B cell (primary cell): Measurements from ENCODE around the gene PTPN23. TPM values are rescaled to one million over a fixed set of nuclear protein-coding genes. Genes with fewer than 3 reads are reported as not detected.

Experiments
- ATAC-seq: fragments of 200-7000 bp; cut with Tn5 transposase; one replicate; pipeline ENCODE4 v1.10.0; 2021; ENCODE audit warnings: low read depth, mild to moderate bottlenecking, moderate number of reproducible peaks, moderate library complexity
- CTCF ChIA-PET: fragments of 350-600 bp; sonication (Branson Sonifier 250); formaldehyde crosslinking; loops from one replicate; lab custom pipeline; 2021; ENCODE audit warnings: antibody characterized with exemption, inconsistent platforms; lab: Charles Lee
- POLR2A ChIA-PET: fragments of 350-600 bp; sonication (Branson Sonifier 250); formaldehyde crosslinking; loops from one replicate; lab custom pipeline; 2021; ENCODE audit warnings: antibody characterized with exemption; lab: Charles Lee
- DNase-seq: peaks from one replicate; pipeline ENCODE4 v3.0.0; 2013
- H2AFZ ChIP-seq: 2 replicates; pipeline ENCODE4 v1.6.1; 2012; ENCODE audit warnings: mild to moderate bottlenecking, low read depth, low read length; ENCODE audit not compliant: insufficient read depth, poor library complexity, severe bottlenecking
- H3K27ac ChIP-seq, 2 donors: 1 replicate in 1 of 2; 2 replicates in 1 of 2; pipeline ENCODE4 v1.5.1; 2012 to 2013; ENCODE audit warnings: low read length in 2 of 2, mild to moderate bottlenecking in 2 of 2, moderate library complexity in 1 of 2
- H3K27me3 ChIP-seq, 4 experiments: fragments of 200-600 bp in 1 of 4; sonication (generic) in 1 of 4; replicated peaks in 1 of 4; 1 replicate in 2 of 4; 2 replicates in 2 of 4; pipeline versions ENCODE4 v1.6.1 to v1.7.0; 2013 to 2016; ENCODE audit warnings: low read length in 3 of 4, mild to moderate bottlenecking in 2 of 4, mixed read lengths in 1 of 4, moderate library complexity in 1 of 4; ENCODE audit not compliant: insufficient read depth in 4 of 4, control insufficient read depth in 3 of 4; ENCODE audit errors: control extremely low read depth in 1 of 4
- H3K36me3 ChIP-seq, 2 experiments: replicated peaks in 1 of 2; 1 replicate in 1 of 2; 2 replicates in 1 of 2; pipeline versions ENCODE4 v1.6.1 to v1.7.1; 2013; ENCODE audit warnings: low read length in 1 of 2; ENCODE audit not compliant: insufficient read depth in 2 of 2, control insufficient read depth in 1 of 2; ENCODE audit errors: control extremely low read depth in 1 of 2, extremely low read depth in 1 of 2
- H3K4me1 ChIP-seq, 2 donors: fragments of 200-600 bp in 1 of 2; sonication (generic) in 1 of 2; 1 replicate in 1 of 2; 2 replicates in 1 of 2; pipeline versions ENCODE4 v1.5.1 to v1.6.1; 2013 to 2017; ENCODE audit warnings: low read length in 2 of 2; ENCODE audit not compliant: control insufficient read depth in 2 of 2, insufficient read depth in 2 of 2
- H3K4me2 ChIP-seq: replicated peaks from 2 replicates; pipeline ENCODE3; 2012; ENCODE audit warnings: mild to moderate bottlenecking, low read depth, low read length; ENCODE audit not compliant: poor library complexity, severe bottlenecking
- H3K4me3 ChIP-seq, 5 experiments: fragments of 200-600 bp in 1 of 5; sonication (generic) in 1 of 5; 1 replicate in 3 of 5; 2 replicates in 2 of 5; pipeline versions ENCODE4 v1.5.1 to v1.7.0; 2011 to 2016; ENCODE audit warnings: low read length in 4 of 5, mild to moderate bottlenecking in 4 of 5, low read depth in 2 of 5, control low read depth in 1 of 5, moderate library complexity in 1 of 5; ENCODE audit not compliant: insufficient read depth in 1 of 5; ENCODE audit errors: control extremely low read depth in 1 of 5, extremely low read depth in 1 of 5
- H3K79me2 ChIP-seq: fragments of 200-600 bp; sonication (generic); one replicate; pipeline ENCODE4 v1.6.0; 2016; ENCODE audit warnings: low read length; ENCODE audit not compliant: control insufficient read depth, insufficient read depth
- H3K9ac ChIP-seq: fragments of 200-600 bp; sonication (generic); 2 replicates; pipeline ENCODE4 v1.6.1; 2017; ENCODE audit warnings: mild to moderate bottlenecking, low read length, moderate library complexity
- H3K9me3 ChIP-seq, 3 donors: one replicate each; pipeline versions ENCODE4 v1.6.1 to v1.7.1; 2013; ENCODE audit warnings: low read length in 2 of 3; ENCODE audit not compliant: control insufficient read depth in 2 of 3, insufficient read depth in 1 of 3; ENCODE audit errors: control extremely low read depth in 1 of 3
- H4K20me1 ChIP-seq: 2 replicates; pipeline ENCODE4 v1.6.0; 2012; ENCODE audit warnings: mild to moderate bottlenecking, low read length; ENCODE audit not compliant: insufficient read depth, control insufficient read depth, poor library complexity, severe bottlenecking
- H3K27ac Mint-ChIP-seq: one replicate; pipeline ENCODE4 v1.8.0; 2021; ENCODE audit warnings: mixed read lengths
- H3K27me3 Mint-ChIP-seq: one replicate; pipeline ENCODE4 v1.8.0; 2021; ENCODE audit warnings: mixed read lengths
- H3K4me1 Mint-ChIP-seq: one replicate; pipeline ENCODE4 v1.8.0; 2021; ENCODE audit warnings: mixed read lengths
- H3K4me3 Mint-ChIP-seq: one replicate; pipeline ENCODE4 v1.8.0; 2021; ENCODE audit warnings: mixed read lengths
- H3K9me3 Mint-ChIP-seq: one replicate; pipeline ENCODE4 v1.8.0; 2022; ENCODE audit warnings: mixed read lengths; ENCODE audit not compliant: insufficient read depth
- EZH2 ChIP-seq: IDR thresholded peaks from 2 replicates; pipeline ENCODE4 v1.6.1; 2012; ENCODE audit warnings: borderline replicate concordance, low read depth, mild to moderate bottlenecking, moderate library complexity, low read length; ENCODE audit not compliant: insufficient read depth, poor library complexity, severe bottlenecking
- WGBS: methylation state at CpG from one replicate; pipeline ENCODE4 v1.1.5; 2013; ENCODE audit warnings: missing lambda C conversion rate; ENCODE audit not compliant: insufficient coverage; 5-methylcytosine and 5-hydroxymethylcytosine counted together
- intact Hi-C: fragments of 100-400 bp; cut with micrococcal nuclease; formaldehyde crosslinking; loops from one replicate; pipeline ENCODE4 v1.10.0; 2022
- polyA plus RNA-seq: library from polyadenylated mRNA; depleted of rRNA; stranded (reverse); fragments of >200 nt; gene quantifications from 2 replicates; pipeline ENCODE4 v1.2.3, GENCODE V29; 2012
- total RNA-seq, 2 donors: library from RNA; stranded (reverse); fragments of 120-200 nt in 1 of 2; gene quantifications; 1 replicate in 1 of 2; 2 replicates in 1 of 2; pipeline versions ENCODE4 v1.2.3 to v1.2.4, GENCODE V29; 2013 to 2022
- TF ChIP-seq, protein P1 (sequence below): fragments of 200-600 bp; IDR thresholded peaks from one replicate; pipeline ENCODE4 v1.8.0; 2022; ENCODE audit warnings: antibody characterized with exemption, mild to moderate bottlenecking

The PTPN23 gene
- total and polyA plus RNA-seq, 2 donors (not counting 1 experiment from before 2014, with no cell fraction given), result 21.3 to 68.8 TPM

DNA sequence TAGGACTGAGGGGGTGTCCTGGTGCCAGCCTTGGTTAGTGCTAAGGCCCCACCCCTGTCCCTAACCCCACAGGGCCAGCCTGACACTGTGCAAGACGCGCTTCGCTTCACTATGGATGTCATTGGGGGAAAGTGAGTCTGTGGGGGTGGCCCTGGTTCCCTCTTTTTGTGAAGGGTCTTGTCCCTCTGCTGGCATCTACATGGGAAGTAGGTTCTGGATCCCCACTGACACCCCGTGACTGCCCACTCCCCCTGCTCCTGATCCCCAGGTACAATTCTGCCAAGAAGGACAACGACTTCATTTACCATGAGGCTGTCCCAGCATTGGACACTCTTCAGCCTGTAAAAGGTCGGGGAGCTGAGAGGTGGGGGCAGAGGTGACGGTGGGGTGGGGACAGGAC is 26.4 kb downstream of the PTPN23 start:
- H3K27me3 ChIP-seq, result no peaks in the 10 kb centered on the region
- Mint-ChIP-seq H3K27ac (no peak overlapping the region), H3K4me1 (peaks cover 2% of the 10 kb centered on the region), H3K9me3 (no peaks in the 10 kb centered on the region), H3K4me3 (no peak overlapping the region), H3K27me3 (no peaks in the 10 kb centered on the region)
- ChIA-PET CTCF (no interaction called here), POLR2A (no interaction called here)
- H3K9ac ChIP-seq, result no peak overlapping the region
- TF ChIP-seq, protein P1, sequence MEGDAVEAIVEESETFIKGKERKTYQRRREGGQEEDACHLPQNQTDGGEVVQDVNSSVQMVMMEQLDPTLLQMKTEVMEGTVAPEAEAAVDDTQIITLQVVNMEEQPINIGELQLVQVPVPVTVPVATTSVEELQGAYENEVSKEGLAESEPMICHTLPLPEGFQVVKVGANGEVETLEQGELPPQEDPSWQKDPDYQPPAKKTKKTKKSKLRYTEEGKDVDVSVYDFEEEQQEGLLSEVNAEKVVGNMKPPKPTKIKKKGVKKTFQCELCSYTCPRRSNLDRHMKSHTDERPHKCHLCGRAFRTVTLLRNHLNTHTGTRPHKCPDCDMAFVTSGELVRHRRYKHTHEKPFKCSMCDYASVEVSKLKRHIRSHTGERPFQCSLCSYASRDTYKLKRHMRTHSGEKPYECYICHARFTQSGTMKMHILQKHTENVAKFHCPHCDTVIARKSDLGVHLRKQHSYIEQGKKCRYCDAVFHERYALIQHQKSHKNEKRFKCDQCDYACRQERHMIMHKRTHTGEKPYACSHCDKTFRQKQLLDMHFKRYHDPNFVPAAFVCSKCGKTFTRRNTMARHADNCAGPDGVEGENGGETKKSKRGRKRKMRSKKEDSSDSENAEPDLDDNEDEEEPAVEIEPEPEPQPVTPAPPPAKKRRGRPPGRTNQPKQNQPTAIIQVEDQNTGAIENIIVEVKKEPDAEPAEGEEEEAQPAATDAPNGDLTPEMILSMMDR, result no peak
- TF ChIP-seq EZH2, result no peak
- H3K9me3 ChIP-seq, result no peaks in the 10 kb centered on the region
- H2AFZ ChIP-seq, result no peak overlapping the region
- DNase-seq (no peak), ATAC-seq (no peak)
- H3K4me3 ChIP-seq, result no peak overlapping the region
- peaks cover 20% of the 10 kb centered on the region for H3K79me2 ChIP-seq
- H3K4me2 ChIP-seq, result no peak overlapping the region
- WGBS, result no CpG with 5 or more reads among the region's 7 CpGs
- intact Hi-C loops, result no loop called here
- peaks cover 29% of the 10 kb centered on the region for H4K20me1 ChIP-seq
- H3K27ac ChIP-seq, result no peak overlapping the region
- H3K4me1 ChIP-seq, result no peaks in the 10 kb centered on the region
- H3K36me3 ChIP-seq, result peaks cover 0 to 62% of the 10 kb centered on the region in 2 experiments

DNA sequence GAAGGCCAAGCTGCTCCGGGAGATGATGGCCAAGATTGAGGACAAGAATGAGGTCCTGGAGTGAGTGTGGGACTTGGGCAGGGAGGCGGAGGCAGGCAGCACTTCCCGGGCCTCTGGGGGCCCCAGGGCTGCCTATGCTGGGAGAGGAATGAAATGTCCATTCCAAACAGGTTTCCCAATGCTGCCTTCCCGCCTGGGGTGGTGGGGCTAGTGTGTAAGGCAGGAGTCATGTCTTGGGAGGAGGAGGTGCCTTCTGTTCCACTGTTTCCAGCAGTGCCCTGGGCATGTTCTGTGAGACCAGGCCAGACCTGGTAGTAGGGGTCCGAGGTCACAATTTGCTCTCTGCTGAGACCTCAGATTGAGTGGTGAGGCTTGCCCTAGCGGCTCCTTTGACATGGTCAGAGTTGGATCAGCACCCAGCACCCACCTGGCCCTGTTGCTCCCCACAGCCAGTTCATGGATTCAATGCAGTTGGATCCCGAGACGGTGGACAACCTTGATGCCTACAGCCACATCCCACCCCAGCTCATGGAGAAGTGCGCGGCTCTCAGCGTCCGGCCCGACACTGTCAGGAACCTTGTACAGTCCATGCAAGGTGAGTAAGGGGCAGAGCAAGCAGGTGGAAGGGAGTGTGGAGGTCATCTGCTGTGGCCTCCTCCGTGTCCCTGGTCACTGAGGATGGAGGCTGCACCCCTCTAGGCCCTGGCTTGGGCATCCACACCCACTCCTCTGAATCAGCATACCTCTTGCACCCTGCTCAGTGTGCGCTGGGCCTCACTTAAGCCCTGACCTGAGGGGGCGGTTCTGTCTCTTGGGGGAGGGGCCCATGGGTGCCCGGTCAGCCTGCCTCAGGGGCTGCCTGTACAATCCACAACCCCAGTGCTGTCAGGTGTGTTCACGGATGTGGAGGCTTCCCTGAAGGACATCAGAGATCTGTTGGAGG is 27.3 kb downstream of the PTPN23 start:
- intact Hi-C loops, result no loop called here
- POLR2A ChIA-PET, result no interaction called here
- no peaks in the 10 kb centered on the region for H3K9me3 Mint-ChIP-seq

More for the DNA sequence above, 27.3 kb downstream of the PTPN23 start:
- Histone ChIP-seq H3K4me2 (no peak overlapping the region), H3K9ac (no peak overlapping the region), H3K27ac (no peak overlapping the region), H4K20me1 (peaks cover 29% of the 10 kb centered on the region), H3K79me2 (peaks cover 14% of the 10 kb centered on the region), H3K36me3 (peaks cover 0 to 72% of the 10 kb centered on the region in 2 experiments), H2AFZ (no peak overlapping the region), H3K27me3 (no peaks in the 10 kb centered on the region), H3K4me3 (no peak overlapping the region), H3K9me3 (no peaks in the 10 kb centered on the region), H3K4me1 (no peaks in the 10 kb centered on the region)
- 94% methylated on average over 9 of the region's 18 CpGs for WGBS
- peak overlapping the region; percentile 41 for H3K27ac Mint-ChIP-seq
- ATAC-seq (no peak), DNase-seq (no peak)
- H3K4me1 Mint-ChIP-seq, result peaks cover 2% of the 10 kb centered on the region
- no peak overlapping the region for H3K4me3 Mint-ChIP-seq
- CTCF ChIA-PET, result interaction anchor here (1.5 kb wide), 1 partner anchor 13 kb away, joined by 9 read pairs; no protein-coding TSS in a partner anchor
- no peak for TF ChIP-seq EZH2
- TF ChIP-seq, protein P1, result no peak
- no peaks in the 10 kb centered on the region for H3K27me3 Mint-ChIP-seq
